Measurements from ENCODE around the gene IL6ST. TPM values are rescaled to one million over a fixed set of nuclear protein-coding genes. Genes with fewer than 3 reads are reported as not detected.

The IL6ST gene
- total and polyA plus RNA-seq, 2 donors (not counting 1 experiment from before 2014, with no cell fraction given): 768 to 978 TPM

DNA sequence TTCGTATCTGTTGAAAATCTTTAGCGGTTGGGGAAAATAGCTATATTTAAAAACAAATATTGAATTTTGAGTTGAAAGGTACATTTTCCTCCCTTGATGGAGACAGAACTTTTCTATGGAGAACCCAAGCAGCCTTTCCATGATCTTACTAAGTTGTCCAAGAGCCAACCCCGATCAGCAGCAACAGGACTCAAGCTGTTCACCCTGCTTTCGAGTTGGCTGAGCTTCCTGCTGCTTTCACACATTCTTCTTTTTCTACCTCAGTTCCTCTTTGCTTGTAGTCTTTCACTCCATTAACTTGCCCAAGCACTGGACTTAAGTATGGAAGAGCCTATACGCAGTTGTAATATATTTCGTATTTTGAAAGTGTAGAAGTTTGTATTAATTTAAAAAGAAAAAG, 59.4 kb downstream of the IL6ST start:
- no peaks in the 10 kb centered on the region for H3K79me2 ChIP-seq (ENCODE audit: control insufficient read depth, insufficient read depth, low read length)
- no peak for DNase-seq (ENCODE audit: low read depth in 2 of 2)
- no peaks in the 10 kb centered on the region for H3K9me3 ChIP-seq (ENCODE audit: control insufficient read depth, insufficient read depth, low read depth, low read length)
- H2AFZ ChIP-seq (ENCODE audit: low read length): no peak overlapping the region
- H3K4me1 ChIP-seq (ENCODE audit: control insufficient read depth, extremely low read depth, insufficient read depth, low read length): peaks cover 2% of the 10 kb centered on the region
- no peak overlapping the region for H3K9ac ChIP-seq (ENCODE audit: insufficient read depth, low read length)
- H3K27ac ChIP-seq (ENCODE audit: insufficient read depth, low read length): no peak overlapping the region
- H3K27me3 ChIP-seq (ENCODE audit: control insufficient read depth, insufficient read depth, low read length): no peaks in the 10 kb centered on the region
- peaks cover 1% of the 10 kb centered on the region for H4K20me1 ChIP-seq (ENCODE audit: control insufficient read depth, extremely low read depth, insufficient read depth, low read length)
- no peak overlapping the region for H3K4me3 ChIP-seq (replicated peaks in 1 of 4; ENCODE audit: control extremely low read depth in 1 of 4, insufficient read depth in 1 of 4, low read depth in 3 of 4, low read length in 4 of 4)
- no peak overlapping the region for H3K4me2 ChIP-seq (ENCODE audit: extremely low read depth, insufficient read depth, low read length)
- H3K36me3 ChIP-seq (ENCODE audit: control insufficient read depth, insufficient read depth, low read length): peaks cover 6% of the 10 kb centered on the region
- TF ChIP-seq EZH2 (IDR thresholded peaks at IDR 0.05; ENCODE audit: low read length, missing control alignments): no peak
- TF ChIP-seq, protein P1, sequence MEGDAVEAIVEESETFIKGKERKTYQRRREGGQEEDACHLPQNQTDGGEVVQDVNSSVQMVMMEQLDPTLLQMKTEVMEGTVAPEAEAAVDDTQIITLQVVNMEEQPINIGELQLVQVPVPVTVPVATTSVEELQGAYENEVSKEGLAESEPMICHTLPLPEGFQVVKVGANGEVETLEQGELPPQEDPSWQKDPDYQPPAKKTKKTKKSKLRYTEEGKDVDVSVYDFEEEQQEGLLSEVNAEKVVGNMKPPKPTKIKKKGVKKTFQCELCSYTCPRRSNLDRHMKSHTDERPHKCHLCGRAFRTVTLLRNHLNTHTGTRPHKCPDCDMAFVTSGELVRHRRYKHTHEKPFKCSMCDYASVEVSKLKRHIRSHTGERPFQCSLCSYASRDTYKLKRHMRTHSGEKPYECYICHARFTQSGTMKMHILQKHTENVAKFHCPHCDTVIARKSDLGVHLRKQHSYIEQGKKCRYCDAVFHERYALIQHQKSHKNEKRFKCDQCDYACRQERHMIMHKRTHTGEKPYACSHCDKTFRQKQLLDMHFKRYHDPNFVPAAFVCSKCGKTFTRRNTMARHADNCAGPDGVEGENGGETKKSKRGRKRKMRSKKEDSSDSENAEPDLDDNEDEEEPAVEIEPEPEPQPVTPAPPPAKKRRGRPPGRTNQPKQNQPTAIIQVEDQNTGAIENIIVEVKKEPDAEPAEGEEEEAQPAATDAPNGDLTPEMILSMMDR (conservative IDR thresholded peaks at IDR 0.05 in 1 of 2, IDR thresholded peaks at IDR 0.05 in 1 of 2; ENCODE audit: low read depth in 1 of 2, low read length in 2 of 2): no peak

DNA sequence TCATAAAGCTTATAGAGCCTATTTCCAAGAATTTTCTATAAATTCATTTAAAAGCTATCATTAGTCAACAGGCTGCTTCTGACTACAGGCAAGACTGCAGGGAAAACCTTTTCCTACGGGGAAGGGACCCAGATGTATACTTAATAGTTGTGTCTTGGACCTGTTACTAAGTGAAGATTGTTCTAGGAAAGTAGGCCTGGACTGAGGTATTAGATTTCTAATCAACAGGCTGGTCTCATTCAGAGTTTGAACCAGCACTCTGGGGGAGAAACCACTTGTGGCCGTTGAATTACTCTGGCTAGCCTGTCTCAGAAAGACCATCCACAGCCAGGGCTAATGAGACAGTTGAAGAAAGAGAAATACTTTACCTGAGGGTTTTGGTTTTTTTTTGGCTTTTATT, 60.0 kb downstream of the IL6ST start:
- peaks cover 6% of the 10 kb centered on the region for H3K36me3 ChIP-seq (ENCODE audit: control insufficient read depth, insufficient read depth, low read length)
- no peak overlapping the region for H3K27ac ChIP-seq (ENCODE audit: insufficient read depth, low read length)
- H3K4me1 ChIP-seq (ENCODE audit: control insufficient read depth, extremely low read depth, insufficient read depth, low read length): peaks cover 2% of the 10 kb centered on the region
- DNase-seq (ENCODE audit: low read depth in 2 of 2): no peak
- no peak overlapping the region for H3K4me2 ChIP-seq (ENCODE audit: extremely low read depth, insufficient read depth, low read length)
- no peak overlapping the region for H3K9ac ChIP-seq (ENCODE audit: insufficient read depth, low read length)
- H3K4me3 ChIP-seq (replicated peaks in 1 of 4; ENCODE audit: control extremely low read depth in 1 of 4, insufficient read depth in 1 of 4, low read depth in 3 of 4, low read length in 4 of 4): no peak overlapping the region
- no peaks in the 10 kb centered on the region for H3K27me3 ChIP-seq (ENCODE audit: control insufficient read depth, insufficient read depth, low read length)
- no peak overlapping the region for H2AFZ ChIP-seq (ENCODE audit: low read length)
- no peaks in the 10 kb centered on the region for H3K79me2 ChIP-seq (ENCODE audit: control insufficient read depth, insufficient read depth, low read length)
- TF ChIP-seq, protein P1 (conservative IDR thresholded peaks at IDR 0.05 in 1 of 2, IDR thresholded peaks at IDR 0.05 in 1 of 2; ENCODE audit: low read depth in 1 of 2, low read length in 2 of 2): no peak
- TF ChIP-seq EZH2 (IDR thresholded peaks at IDR 0.05; ENCODE audit: low read length, missing control alignments): no peak
- H3K9me3 ChIP-seq (ENCODE audit: control insufficient read depth, insufficient read depth, low read depth, low read length): no peaks in the 10 kb centered on the region
- peaks cover 1% of the 10 kb centered on the region for H4K20me1 ChIP-seq (ENCODE audit: control insufficient read depth, extremely low read depth, insufficient read depth, low read length)

DNA sequence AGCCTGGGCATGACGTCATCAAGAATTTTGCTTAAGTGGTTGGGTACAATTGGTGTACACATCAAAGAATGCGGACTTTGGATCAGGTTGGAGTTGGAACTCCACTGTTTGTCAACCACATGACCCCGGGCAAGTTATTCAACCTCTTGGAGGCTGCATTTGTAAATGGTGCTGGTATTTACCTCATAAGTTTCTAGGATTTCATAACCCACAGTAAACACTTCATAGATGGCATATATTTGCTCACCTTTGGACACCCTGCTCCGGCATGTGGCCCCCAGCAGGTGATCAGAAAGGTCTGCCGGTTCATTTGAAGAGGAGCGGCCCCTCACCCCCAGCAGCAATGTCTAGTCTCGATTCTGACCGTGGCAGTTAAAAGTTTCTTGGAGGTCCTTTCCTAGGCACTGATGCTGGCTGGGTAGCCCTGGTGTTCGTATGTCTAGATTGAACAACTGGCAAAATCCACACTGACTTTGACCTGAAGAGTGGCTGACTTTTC, 60.6 kb downstream of the IL6ST start:
- Histone ChIP-seq H3K4me1 (ENCODE audit: control insufficient read depth, extremely low read depth, insufficient read depth, low read length) (peaks cover 2% of the 10 kb centered on the region), H3K27ac (ENCODE audit: insufficient read depth, low read length) (no peak overlapping the region), H4K20me1 (ENCODE audit: control insufficient read depth, extremely low read depth, insufficient read depth, low read length) (peaks cover 1% of the 10 kb centered on the region), H3K9me3 (ENCODE audit: control insufficient read depth, insufficient read depth, low read depth, low read length) (no peaks in the 10 kb centered on the region), H3K4me2 (ENCODE audit: extremely low read depth, insufficient read depth, low read length) (no peak overlapping the region), H3K36me3 (ENCODE audit: control insufficient read depth, insufficient read depth, low read length) (peaks cover 5% of the 10 kb centered on the region), H2AFZ (ENCODE audit: low read length) (no peak overlapping the region), H3K79me2 (ENCODE audit: control insufficient read depth, insufficient read depth, low read length) (no peaks in the 10 kb centered on the region), H3K4me3 (replicated peaks in 1 of 4; ENCODE audit: control extremely low read depth in 1 of 4, insufficient read depth in 1 of 4, low read depth in 3 of 4, low read length in 4 of 4) (no peak overlapping the region), H3K9ac (ENCODE audit: insufficient read depth, low read length) (no peak overlapping the region), H3K27me3 (ENCODE audit: control insufficient read depth, insufficient read depth, low read length) (no peaks in the 10 kb centered on the region)
- TF ChIP-seq, protein P1 (conservative IDR thresholded peaks at IDR 0.05 in 1 of 2, IDR thresholded peaks at IDR 0.05 in 1 of 2; ENCODE audit: low read depth in 1 of 2, low read length in 2 of 2): no peak
- TF ChIP-seq EZH2 (IDR thresholded peaks at IDR 0.05; ENCODE audit: low read length, missing control alignments): no peak
- DNase-seq (ENCODE audit: low read depth in 2 of 2): peak; percentile 14 to 20

All from fibroblast of lung (primary cell).